Airway epithelial cell (primary cell): ENCODE measurements around the gene PRMT2. TPM values are rescaled to one million over a fixed set of nuclear protein-coding genes. Genes with fewer than 3 reads are reported as not detected.

Experiments used
- total RNA-seq: library from RNA; depleted of rRNA; stranded (reverse); fragments of >200 nt; gene quantifications from 2 replicates; pipeline ENCODE4 v1.2.3, GENCODE V29; 2015

The PRMT2 gene
- 110 and 116 TPM in 2 replicates for total RNA-seq

DNA sequence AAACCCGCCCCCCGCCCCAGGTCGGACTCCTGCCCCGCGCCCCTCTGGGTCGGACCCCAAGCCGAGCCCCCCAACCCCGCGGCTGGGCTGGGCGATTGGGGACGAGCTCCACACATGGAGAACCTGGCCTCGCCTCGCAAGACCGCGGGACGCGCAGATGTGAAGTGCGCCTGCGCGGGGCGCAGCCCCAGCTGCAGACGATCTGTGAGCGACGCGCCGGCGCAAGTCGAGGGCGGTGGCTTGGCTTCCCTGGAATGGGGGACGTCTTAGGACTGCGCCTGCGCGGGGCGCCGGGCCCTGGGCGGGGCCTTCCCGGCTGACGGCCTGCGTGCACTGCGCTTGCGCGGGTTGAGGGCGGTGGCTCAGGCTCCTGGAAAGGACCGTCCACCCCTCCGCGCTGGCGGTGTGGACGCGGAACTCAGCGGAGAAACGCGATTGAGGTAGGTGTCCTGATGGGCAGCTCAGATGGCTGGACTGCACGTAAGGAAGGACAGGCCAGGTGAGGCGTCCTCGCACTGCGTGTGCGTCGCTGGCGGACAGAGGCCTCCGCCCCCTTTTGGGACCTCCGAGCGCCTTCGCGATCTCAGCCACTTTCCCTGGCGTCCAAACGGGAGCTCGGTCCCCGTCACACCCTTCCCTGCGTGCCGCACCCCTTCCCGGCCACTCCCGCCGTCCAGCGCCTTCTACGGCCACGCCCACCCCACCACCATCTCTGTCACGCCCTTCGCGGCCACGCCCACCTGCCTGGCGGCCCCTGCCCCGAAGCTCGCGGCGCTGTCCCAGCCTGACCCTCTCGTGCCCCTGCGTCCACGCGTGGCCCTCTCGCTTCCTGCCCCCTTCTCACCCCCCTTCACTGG, at the start of gene PRMT2:
Gene PRMT2, plus strand, starts transcription at position 351 of the 857 bp plus-strand sequence. CDS start 1,278 bp downstream, outside the sequence.

DNA sequence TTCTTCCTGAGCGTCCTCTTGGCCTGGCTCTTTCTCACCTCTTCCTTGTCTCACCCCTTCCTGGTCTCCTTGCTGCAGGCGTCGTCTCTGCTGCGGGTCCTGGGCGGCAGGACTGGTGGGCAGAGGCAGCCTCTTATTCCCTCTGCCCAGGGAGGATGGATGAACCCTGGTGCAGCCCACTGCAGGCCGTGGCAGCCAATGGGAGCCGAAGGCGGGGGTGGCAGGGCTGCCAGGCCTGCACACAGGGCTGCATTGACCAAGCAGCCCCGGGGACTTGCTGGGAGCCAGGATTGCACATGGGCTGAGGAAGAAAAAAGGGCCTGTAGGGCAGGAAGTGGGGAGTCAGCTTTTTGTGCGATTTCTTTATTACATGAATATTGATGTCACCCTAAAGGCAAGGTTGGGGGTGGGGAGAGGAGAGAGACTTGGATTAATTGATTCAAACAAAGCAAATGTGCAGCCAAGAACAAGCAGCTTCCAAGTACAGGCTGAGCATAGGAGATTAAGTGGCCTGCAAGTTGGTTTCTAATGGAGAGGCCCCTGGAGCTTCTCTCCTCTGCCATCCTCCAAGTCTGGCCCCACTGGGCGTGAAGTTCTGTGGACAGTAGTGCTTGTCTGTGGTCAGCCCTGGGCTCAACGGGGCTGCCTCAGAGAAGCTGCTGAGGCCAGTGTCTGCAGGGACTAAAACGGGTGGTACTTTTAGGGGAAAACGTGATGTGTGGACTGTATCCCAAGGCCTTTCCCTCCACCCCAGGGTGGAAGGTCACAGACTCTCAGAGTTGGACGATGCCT, 30.3 kb upstream of the PRMT2 start, which contains the start of gene S100B:
Gene S100B, minus strand, starts transcription at position 108 of the 792 bp plus-strand sequence. CDS start 2,667 bp downstream, outside the sequence.

Other genes starting within 250 kb of the PRMT2 start
- 22.8 and 27.4 TPM in 2 replicates for gene DIP2A, start 176.8 kb upstream of the PRMT2 start, total RNA-seq
- 0.42 TPM in 1 of 2 replicates, not detected in the other for gene S100B, start 30.6 kb upstream of the PRMT2 start, total RNA-seq